CD4-positive, alpha-beta T cell treated with Interleukin-15 for 1 hour (primary cell): Measurements from ENCODE around the gene INSYN2B.
"Not testable (repeated sequence)": the region's sequence is repeated elsewhere in the genome, so short reads cannot be mapped to it uniquely, and the experiment has no call there.

ENCODE experiments used
- DNase-seq: peaks from one replicate; pipeline ENCODE4 v3.0.0-alpha.2; 2020

The INSYN2B gene

DNA sequence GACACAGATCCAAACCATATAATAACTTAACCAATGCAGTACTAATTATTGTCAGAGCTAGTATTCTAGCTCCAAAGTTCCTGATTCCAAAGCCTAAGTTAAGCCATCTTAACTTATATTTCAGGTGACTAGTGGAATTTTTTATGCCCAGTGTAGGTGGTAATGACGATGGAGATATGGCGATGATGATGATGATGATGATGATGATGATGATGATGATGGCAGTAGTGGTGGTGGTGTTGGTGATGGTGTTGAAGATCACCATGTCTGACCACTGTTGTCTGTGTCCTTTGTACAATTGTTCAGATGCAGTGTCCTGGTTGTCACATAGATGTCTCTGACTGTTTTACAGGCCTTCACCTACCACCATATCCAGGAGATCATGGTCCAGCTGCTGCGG is 139.9 kb downstream of the INSYN2B start:
- DNase-seq = no peak

DNA sequence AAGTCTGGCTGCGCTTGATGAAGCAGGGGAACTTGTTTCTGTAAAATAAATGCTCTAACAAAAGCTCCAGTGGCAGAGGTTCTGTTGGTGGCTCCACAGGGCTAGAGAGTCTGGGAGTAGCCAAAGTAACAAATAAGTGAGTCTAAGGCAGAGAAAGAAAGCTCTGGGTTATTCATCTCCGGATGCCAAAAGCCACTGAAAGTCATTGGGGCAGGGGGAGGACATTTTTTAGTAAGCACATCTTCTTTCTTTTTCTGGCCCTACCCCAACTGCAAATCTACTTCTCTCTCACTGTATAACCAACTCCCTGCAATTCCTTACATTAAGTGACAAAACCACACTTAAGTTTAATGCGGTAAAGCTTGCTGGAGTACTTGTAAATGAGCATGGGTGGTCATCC is 141.6 kb downstream of the INSYN2B start:
- no peak for DNase-seq

DNA sequence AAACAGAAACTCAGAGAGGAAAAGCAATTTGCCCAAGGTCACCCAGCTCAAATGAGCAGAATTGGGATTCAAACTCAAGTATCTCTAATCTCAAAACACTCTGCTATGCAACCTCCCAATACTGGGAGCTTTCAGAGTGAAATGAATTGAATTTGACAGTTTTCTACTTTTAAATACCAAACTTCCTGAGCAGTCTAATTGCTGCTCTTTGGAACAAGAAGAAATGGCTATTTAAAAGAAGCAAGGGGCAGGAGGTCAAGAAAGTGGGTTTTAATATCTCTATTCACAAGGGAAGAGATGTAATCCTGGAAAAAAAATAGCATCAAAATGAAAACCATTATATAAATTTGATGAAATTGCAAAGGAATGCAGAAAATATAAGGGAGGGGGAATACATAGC is 142.6 kb downstream of the INSYN2B start:
- DNase-seq = no peak

DNA sequence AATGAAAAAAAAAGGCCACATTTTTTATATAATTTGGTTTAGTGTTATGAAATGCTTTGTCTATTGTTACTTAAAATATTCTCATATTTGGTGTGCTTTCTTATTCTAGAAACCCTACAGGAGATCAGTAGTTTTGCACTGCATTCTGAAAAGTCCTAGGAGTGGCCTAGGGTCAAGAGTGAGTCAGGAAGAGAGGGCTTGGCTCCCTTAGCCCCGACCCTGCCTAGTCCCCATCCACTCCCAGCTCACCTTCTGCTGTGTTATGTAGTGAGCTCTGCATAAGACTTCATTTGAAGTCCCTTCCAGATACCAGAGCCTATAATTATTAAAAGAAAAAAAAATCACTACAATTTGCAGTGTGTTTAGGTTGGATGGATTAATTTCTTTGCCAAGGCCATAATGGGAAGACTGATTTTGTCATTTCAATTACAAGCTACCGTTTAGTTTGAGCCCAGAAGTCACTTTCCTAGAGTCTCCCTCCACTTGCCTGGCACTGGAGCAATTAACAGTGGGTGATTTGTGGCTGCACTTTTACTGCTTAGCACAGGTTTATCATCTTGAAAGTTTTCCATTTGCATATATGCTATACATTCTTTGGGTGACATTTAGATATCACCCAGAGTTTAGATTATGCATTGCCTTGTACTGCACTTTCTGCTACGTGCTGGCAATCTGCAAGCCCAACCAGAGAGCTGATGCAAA is 143.3 kb downstream of the INSYN2B start:
- DNase-seq = no peak

DNA sequence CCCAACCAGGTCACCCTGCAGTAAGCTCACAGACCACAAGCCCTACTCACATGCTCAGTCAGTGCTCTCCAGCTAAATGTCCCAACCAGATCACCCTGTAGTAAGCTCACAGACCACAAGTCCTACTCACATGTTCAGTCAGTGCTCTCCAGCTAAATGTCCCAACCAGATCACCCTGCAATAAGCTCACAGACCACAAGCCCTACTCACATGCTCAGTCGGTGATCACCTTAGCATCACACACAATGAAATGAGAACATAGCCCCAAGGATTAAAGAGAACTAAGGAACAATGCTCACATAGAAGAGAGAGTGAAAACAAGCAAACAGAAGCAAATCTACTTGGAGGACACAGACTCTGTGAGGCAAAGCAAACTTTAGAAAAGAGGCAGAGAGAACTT is 145.8 kb downstream of the INSYN2B start:
- DNase-seq = not testable (repeated sequence)

DNA sequence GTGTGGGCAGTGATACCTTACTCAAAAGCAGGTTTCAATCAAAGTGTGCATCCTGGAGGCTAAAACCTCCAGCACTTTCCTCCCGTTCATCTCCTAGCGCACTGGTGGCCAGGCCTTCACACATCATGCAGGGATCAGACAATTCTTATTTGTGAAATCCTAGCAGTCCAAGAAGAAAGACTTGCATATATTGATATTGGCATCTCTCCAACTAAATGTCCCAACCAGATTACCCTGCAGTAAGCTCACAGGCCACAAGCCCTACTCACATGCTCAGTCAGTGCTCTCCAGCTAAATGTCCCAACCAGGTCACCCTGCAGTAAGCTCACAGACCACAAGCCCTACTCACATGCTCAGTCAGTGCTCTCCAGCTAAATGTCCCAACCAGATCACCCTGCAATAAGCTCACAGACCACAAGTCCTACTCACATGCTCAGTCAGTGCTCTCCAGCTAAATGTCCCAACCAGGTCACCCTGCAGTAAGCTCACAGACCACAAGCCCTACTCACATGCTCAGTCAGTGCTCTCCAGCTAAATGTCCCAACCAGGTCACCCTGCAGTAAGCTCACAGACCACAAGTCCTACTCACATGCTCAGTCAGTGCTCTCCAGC is 146.5 kb downstream of the INSYN2B start:
- DNase-seq = not testable (repeated sequence)

DNA sequence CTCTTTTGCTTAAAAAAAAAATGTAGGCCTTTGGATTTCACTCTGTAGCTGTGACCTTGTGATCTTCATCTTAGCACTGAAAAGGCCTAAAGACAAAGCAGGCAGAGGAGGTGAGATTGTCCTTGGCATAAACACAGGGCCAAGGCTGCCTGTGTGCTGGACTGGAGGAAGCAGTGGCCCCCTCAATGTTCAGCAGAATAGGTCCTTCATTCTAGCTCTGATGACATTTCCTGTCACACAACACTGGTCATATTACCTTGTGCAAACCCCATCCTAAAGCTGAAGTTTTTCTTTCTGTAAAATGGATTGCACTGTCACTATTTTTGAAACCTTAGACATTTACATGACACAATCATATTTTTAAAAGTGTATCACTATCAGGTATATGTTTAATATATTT is 147.4 kb downstream of the INSYN2B start:
- no peak for DNase-seq

DNA sequence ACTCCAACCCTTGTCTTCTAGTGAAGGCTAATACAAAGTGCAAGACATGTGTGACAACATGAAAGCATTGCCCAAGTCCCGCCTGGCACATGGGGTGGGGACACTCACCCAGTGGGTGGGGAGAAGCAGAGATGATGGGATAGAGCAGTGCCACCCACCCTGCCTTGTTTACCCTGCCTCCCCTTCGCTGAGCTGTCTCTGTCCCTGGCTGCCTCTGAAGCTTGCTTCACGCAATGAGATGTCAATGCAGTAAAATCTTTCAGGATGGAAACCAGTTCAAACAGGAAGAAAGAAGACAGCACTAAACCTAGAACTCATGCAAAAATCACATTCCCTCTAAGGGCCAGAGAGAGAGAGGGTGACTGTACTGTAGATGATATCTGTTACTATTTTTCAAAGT is 148.0 kb downstream of the INSYN2B start:
- DNase-seq = no peak

DNA sequence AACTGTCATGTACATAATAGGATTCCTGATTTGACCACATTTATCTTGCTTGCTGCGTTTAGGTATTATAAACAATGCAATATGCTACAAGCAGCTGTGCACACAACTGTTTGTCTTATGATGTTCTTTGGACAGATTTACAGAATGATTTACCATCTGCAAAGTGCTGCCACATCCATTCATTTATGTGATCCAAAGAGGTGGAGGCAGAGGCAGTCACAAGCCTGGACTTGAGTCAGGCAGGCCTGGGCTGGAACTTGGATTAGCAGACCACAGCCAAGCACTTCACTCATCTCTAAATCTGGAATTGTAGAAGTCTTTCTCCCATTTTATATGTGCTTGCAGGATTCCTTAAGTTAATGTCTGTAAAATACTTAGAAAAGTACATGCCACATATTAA is 149.0 kb downstream of the INSYN2B start:
- DNase-seq = no peak

DNA sequence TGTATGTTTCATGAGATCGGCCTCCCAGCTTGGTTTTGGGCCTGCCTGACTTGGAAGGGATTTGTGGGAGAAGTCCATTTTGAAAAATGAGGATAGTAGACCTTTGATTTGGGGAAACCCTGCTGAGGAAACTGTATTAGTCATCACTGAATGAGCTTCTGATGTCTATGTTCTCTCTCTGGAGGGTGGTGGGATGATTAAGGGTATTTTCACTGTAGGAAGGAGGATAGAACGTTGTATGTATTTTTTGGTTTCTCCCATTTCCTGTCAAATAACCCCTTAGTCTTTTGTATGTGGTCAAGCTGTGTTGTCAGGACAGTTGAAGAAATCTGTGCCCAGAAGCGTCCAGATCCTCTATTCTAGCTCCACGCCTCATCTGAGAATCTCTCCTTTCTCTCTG is 151.9 kb downstream of the INSYN2B start:
- DNase-seq = no peak

DNA sequence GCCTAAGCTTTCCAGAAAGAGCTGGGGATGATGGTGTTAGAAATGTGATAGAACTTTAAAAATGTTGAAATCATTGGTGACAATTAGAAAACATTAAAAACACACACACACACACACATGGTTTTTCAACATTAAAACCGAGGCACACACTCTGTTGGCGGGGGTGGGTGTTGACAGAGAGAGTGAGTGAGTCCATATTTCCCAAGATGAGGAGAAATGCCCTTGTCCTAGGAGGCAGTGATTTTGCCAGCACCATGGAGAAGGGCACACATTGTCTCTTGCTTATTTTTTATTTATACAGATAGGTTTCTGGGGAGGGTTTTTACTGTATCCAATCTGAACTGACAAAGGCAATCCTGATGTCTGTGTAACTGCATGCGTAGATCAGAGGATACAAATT is 152.5 kb downstream of the INSYN2B start:
- DNase-seq = no peak

DNA sequence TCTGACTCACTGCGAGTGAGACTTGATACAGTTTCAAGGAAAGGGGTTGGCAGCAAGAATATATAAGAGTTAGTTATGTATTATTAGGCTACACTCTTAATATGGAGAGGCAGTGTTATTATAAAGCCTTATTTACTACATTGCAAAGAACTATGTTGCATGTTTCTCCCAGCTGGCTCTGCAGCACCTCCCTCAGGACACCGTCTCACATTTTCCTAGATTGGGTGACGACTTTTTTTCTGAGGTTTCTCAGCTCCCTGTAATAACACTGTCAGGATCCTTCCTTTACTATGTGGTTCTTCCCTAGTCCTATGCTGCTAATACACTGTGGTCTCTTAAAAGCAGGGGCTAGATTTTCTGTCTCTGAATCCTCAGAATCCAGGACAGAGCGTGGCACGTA is 153.7 kb downstream of the INSYN2B start:
- no peak for DNase-seq

DNA sequence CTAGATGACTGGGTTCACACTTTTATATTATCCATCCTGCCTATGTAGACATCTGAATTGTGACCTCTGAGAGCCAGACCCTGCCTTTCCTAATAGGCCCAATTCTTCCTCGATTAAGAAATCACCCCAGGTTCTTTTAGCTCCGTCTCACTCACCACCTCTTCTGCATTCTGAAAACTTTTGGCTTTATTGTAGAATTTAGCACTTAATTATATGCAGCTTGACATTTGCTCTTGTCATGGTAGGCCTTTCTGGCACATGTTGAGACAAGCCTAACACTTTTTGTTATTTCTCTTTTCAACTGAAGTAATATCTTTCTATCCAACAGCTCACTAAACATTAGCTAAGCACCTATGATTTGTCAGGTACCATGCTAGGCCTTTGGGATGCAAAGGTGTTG is 163.3 kb downstream of the INSYN2B start:
- no peak for DNase-seq

DNA sequence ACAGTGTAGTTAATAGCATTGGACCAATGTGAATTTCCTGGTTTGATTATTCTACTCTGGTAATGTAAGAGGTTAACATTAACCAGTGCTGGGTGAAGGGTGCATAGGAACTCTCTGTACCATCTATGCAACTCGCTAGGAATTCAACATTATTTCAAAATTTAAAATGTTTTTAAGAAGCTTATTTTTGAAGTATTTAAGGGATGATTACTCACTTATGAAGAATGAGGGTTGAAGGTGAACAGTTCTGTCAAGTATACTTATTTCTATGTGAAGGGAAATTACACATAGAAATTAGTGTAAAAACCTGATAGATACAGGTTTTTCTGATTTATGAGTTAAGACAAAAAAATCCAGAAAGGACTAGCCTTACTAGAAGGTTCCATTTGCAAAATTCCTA is 165.8 kb downstream of the INSYN2B start:
- no peak for DNase-seq
